Heart left ventricle (tissue), 13 donors: ENCODE data around the gene SMPD3.

Experiments used
- CTCF ChIP-seq, 12 donors: fragments of 200-600 bp; sonication (generic) in 4 of 12; IDR thresholded peaks; one replicate each; pipeline versions ENCODE4 v1.5.0 to v1.8.0; 2018 to 2022; ENCODE audit warnings: antibody characterized with exemption in 12 of 12, mild to moderate bottlenecking in 5 of 12
- POLR2A ChIP-seq, 2 donors: fragments of 450-650 bp; IDR thresholded peaks; one replicate each; pipeline ENCODE4 v1.6.1; 2017; ENCODE audit warnings: antibody characterized with exemption in 2 of 2, mild to moderate bottlenecking in 2 of 2, moderate library complexity in 2 of 2
- donor health status: ischemic (EF 13 %, LVEDD 7.1; RV severe dilation, severe dysfunction).
- donor health status: DM: no; HTN: yes; CAD: no.
- donor health status: DM: no; HTN: no; CAD: no.
- donor health status: ischemic (EF 25% LVEDD 6.9; RV normal size, moderate dysfunction).
- donor health status: ischemic (EF 25% LVEDD 5.7; RV mildly dilated, moderate dysfunction).
- donor health status: ischemic (EF 35%, LVEDD 5.7; RV mildly dilated, moderate dysfunction).
- donor health status: nonischemic (EF 11% LVEDD 7.7; RV severe dilation, severe dysfunction).
- donor health status: DM: yes; HTN: yes; CAD: no.
- donor health status: PGD.
- donor health status: ischemic (EF 29% LVEDD 5.4; RV normal size, mild dysfunction).
- donor health status: nonischemic (EF 23%, LVEDD 6.1; RV moderate dilation, normal function).

GRCh38 chr16:68328151-68328859, 120.0 kb downstream of the SMPD3 start:
- peak; percentile 85 to 97 (median 92) for TF ChIP-seq CTCF (IDR thresholded peaks at IDR 0.05)
- no peak for TF ChIP-seq POLR2A (IDR thresholded peaks at IDR 0.05)
